SU-DHL-6 (cell line): ENCODE measurements around the gene PXMP4.

Experiments used
- H2AFZ ChIP-seq: fragments of 200-600 bp; sonication (generic); 2 replicates; pipeline ENCODE4 v1.6.1; 2014; ENCODE audit warnings: low read depth, mild to moderate bottlenecking, moderate library complexity, mixed read lengths, antibody characterized with exemption, low read length; ENCODE audit not compliant: severe bottlenecking
- H3F3A ChIP-seq: fragments of 200-600 bp; shearing (Covaris generic); 2 replicates; pipeline ENCODE4 v1.6.0; 2016; ENCODE audit warnings: antibody characterized with exemption, mild to moderate bottlenecking; ENCODE audit not compliant: insufficient read depth
- H3K27ac ChIP-seq: fragments of 200-600 bp; sonication (generic); 2 replicates; pipeline ENCODE4 v1.5.1; 2016; ENCODE audit warnings: low read depth, mild to moderate bottlenecking, low read length, moderate library complexity, mixed read lengths
- H3K27me3 ChIP-seq: fragments of 200-600 bp; sonication (generic), shearing (Covaris generic); 2 replicates; pipeline ENCODE4 v1.6.0; 2014; ENCODE audit warnings: mild to moderate bottlenecking, low read length
- H3K36me3 ChIP-seq: fragments of 200-600 bp; sonication (generic); 2 replicates; pipeline ENCODE4 v1.6.1; 2014; ENCODE audit warnings: mild to moderate bottlenecking, low read length, mixed read lengths
- H3K4me2 ChIP-seq: fragments of 300-600, 200-600 bp; shearing (Covaris generic), sonication (generic); 2 replicates; pipeline ENCODE4 v1.6.0; 2014; ENCODE audit warnings: low read length, low read depth, mild to moderate bottlenecking; ENCODE audit not compliant: poor library complexity, severe bottlenecking
- H3K4me3 ChIP-seq: fragments of 200-600 bp; sonication (generic); 2 replicates; pipeline ENCODE4 v1.5.1; 2014; ENCODE audit warnings: antibody characterized with exemption, low read length, mild to moderate bottlenecking, mixed read lengths; ENCODE audit not compliant: insufficient read depth, poor library complexity, severe bottlenecking
- H3K79me2 ChIP-seq: fragments of 200-600 bp; sonication (generic); 2 replicates; pipeline ENCODE4 v1.6.1; 2014; ENCODE audit warnings: mild to moderate bottlenecking, low read length, moderate library complexity; ENCODE audit not compliant: insufficient read depth
- H3K9ac ChIP-seq: fragments of 200-600 bp; sonication (generic); 2 replicates; pipeline ENCODE4 v1.7.0; 2014; ENCODE audit warnings: mild to moderate bottlenecking, low read length
- H3K9me2 ChIP-seq: fragments of 200-600 bp; sonication (generic); replicated peaks from 2 replicates; pipeline ENCODE4 v1.6.1; 2014; ENCODE audit warnings: low read length; ENCODE audit not compliant: insufficient read depth
- H3K9me3 ChIP-seq: fragments of 200-600 bp; sonication (generic); 2 replicates; pipeline ENCODE4 v1.6.1; 2014; ENCODE audit warnings: low read length, mixed read lengths; ENCODE audit not compliant: insufficient read depth
- H4K20me1 ChIP-seq: fragments of 200-600 bp; sonication (generic); 2 replicates; pipeline ENCODE4 v1.6.1; 2014; ENCODE audit warnings: low read depth, mild to moderate bottlenecking, antibody characterized with exemption, low read length, moderate library complexity, mixed read lengths
- CTCF ChIP-seq: fragments of 200-600 bp; sonication (generic); IDR thresholded peaks from one replicate; pipeline ENCODE4 v1.5.1; 2017; ENCODE audit warnings: antibody characterized with exemption, mild to moderate bottlenecking, low read length, moderate library complexity; ENCODE audit not compliant: insufficient read depth, poor library complexity, severe bottlenecking
- EZH2phosphoT487 ChIP-seq: fragments of 200-600 bp; sonication (generic), shearing (Covaris generic); conservative IDR thresholded peaks from 2 replicates; pipeline ENCODE4 v1.6.1; 2018; ENCODE audit warnings: mild to moderate bottlenecking, antibody characterized with exemption, low read length, moderate library complexity, mixed read lengths

The PXMP4 gene

GRCh38 chr20:33710681-33711445 is 9.2 kb downstream of the PXMP4 start:
- TF ChIP-seq EZH2phosphoT487 (no peak), CTCF (no peak)
- Histone ChIP-seq H3K36me3 (no peaks in the 10 kb centered on the region), H3K79me2 (no peaks in the 10 kb centered on the region), H3F3A (peaks cover 5% of the 10 kb centered on the region; the same call in 1 of the 2 replicates), H2AFZ (no peak overlapping the region), H3K9ac (no peak overlapping the region), H3K4me2 (no peak overlapping the region), H3K27ac (no peak overlapping the region), H3K27me3 (no peaks in the 10 kb centered on the region), H4K20me1 (no peaks in the 10 kb centered on the region), H3K4me3 (no peak overlapping the region), H3K9me2 (no peaks in the 10 kb centered on the region), H3K9me3 (no peaks in the 10 kb centered on the region)

GRCh38 chr20:33709905-33710541 is 10.1 kb downstream of the PXMP4 start:
- no peaks in the 10 kb centered on the region for H3K79me2 ChIP-seq
- H4K20me1 ChIP-seq: no peaks in the 10 kb centered on the region
- H2AFZ ChIP-seq: no peak overlapping the region
- no peaks in the 10 kb centered on the region for H3K36me3 ChIP-seq
- TF ChIP-seq EZH2phosphoT487 (no peak), CTCF (no peak)
- no peaks in the 10 kb centered on the region for H3K9me3 ChIP-seq
- no peak overlapping the region for H3K27ac ChIP-seq
- no peaks in the 10 kb centered on the region for H3K27me3 ChIP-seq
- H3K9ac ChIP-seq: no peak overlapping the region
- no peaks in the 10 kb centered on the region for H3K9me2 ChIP-seq
- H3K4me2 ChIP-seq: no peak overlapping the region
- H3K4me3 ChIP-seq: no peak overlapping the region
- H3F3A ChIP-seq: peaks cover 5% of the 10 kb centered on the region; the same call in 1 of the 2 replicates

GRCh38 chr20:33709398-33709797 is 10.7 kb downstream of the PXMP4 start:
- Histone ChIP-seq H2AFZ (no peak overlapping the region), H3K79me2 (no peaks in the 10 kb centered on the region), H3K9me3 (no peaks in the 10 kb centered on the region), H3K36me3 (no peaks in the 10 kb centered on the region), H3K9ac (no peak overlapping the region), H3K4me2 (no peak overlapping the region), H3F3A (peaks cover 5% of the 10 kb centered on the region; the same call in 1 of the 2 replicates), H3K27ac (0 out of 2 replicates have a peak overlapping the region, but pooled peaks have one; percentile 35), H3K27me3 (no peaks in the 10 kb centered on the region), H4K20me1 (no peaks in the 10 kb centered on the region), H3K9me2 (no peaks in the 10 kb centered on the region), H3K4me3 (no peak overlapping the region)
- no peak for TF ChIP-seq EZH2phosphoT487
- TF ChIP-seq CTCF: no peak
